Measurements from ENCODE around the gene MYH14.
"Not testable (repeated sequence)": the region's sequence is repeated elsewhere in the genome, so short reads cannot be mapped to it uniquely, and the experiment has no call there.

The MYH14 gene

GRCh38 chr19:50224986-50225747 lies 21.7 kb downstream of the MYH14 start:
- Histone ChIP-seq H3K4me1 (ENCODE audit: control insufficient read depth, insufficient read depth, low read length, poor library complexity, severe bottlenecking) (no peaks in the 10 kb centered on the region), H3K9me3 (ENCODE audit: control insufficient read depth, low read length) (peaks cover 14% of the 10 kb centered on the region), H3K4me3 (ENCODE audit: extremely low read depth, insufficient read depth, low read length, poor library complexity, severe bottlenecking) (no peak overlapping the region), H3K36me3 (ENCODE audit: control insufficient read depth, insufficient read depth, low read length) (no peaks in the 10 kb centered on the region), H3K27ac (ENCODE audit: low read depth, low read length, severe bottlenecking) (no peak overlapping the region)
- WGBS, 2 experiments (ENCODE audit: insufficient coverage in 2 of 2): 67 to 83% methylated on average over 1 to 6 of the region's 8 CpGs

GRCh38 chr19:50226536-50226935 lies 23.1 kb downstream of the MYH14 start:
- Histone ChIP-seq H3K27ac (ENCODE audit: low read depth, low read length, severe bottlenecking) (no peak overlapping the region), H3K4me1 (ENCODE audit: control insufficient read depth, insufficient read depth, low read length, poor library complexity, severe bottlenecking) (no peaks in the 10 kb centered on the region), H3K9me3 (ENCODE audit: control insufficient read depth, low read length) (peaks cover 13% of the 10 kb centered on the region), H3K4me3 (ENCODE audit: extremely low read depth, insufficient read depth, low read length, poor library complexity, severe bottlenecking) (no peak overlapping the region), H3K36me3 (ENCODE audit: control insufficient read depth, insufficient read depth, low read length) (no peaks in the 10 kb centered on the region)
- 84 to 100% methylated on average over 1 to 5 of the region's 7 CpGs for WGBS, 2 experiments (ENCODE audit: insufficient coverage in 2 of 2)

GRCh38 chr19:50228153-50228552 lies 24.7 kb downstream of the MYH14 start:
- not testable (repeated sequence) for H3K27ac ChIP-seq (ENCODE audit: low read depth, low read length, severe bottlenecking); H3K4me3 ChIP-seq (ENCODE audit: extremely low read depth, insufficient read depth, low read length, poor library complexity, severe bottlenecking); H3K4me1 ChIP-seq (ENCODE audit: control insufficient read depth, insufficient read depth, low read length, poor library complexity, severe bottlenecking); H3K36me3 ChIP-seq (ENCODE audit: control insufficient read depth, insufficient read depth, low read length)
- peaks cover 10% of the 10 kb centered on the region for H3K9me3 ChIP-seq (ENCODE audit: control insufficient read depth, low read length)
- WGBS, 2 experiments (ENCODE audit: insufficient coverage in 2 of 2): 73% methylated on average over 3 of the region's 7 CpGs; no CpG with 5 or more reads in 1 of the 2 experiments

GRCh38 chr19:50230379-50231351 lies 27.2 kb downstream of the MYH14 start:
- Histone ChIP-seq H3K27ac (ENCODE audit: low read depth, low read length, severe bottlenecking) (no peak overlapping the region), H3K4me1 (ENCODE audit: control insufficient read depth, insufficient read depth, low read length, poor library complexity, severe bottlenecking) (no peaks in the 10 kb centered on the region), H3K4me3 (ENCODE audit: extremely low read depth, insufficient read depth, low read length, poor library complexity, severe bottlenecking) (no peak overlapping the region), H3K36me3 (ENCODE audit: control insufficient read depth, insufficient read depth, low read length) (no peaks in the 10 kb centered on the region), H3K9me3 (ENCODE audit: control insufficient read depth, low read length) (peaks cover 3% of the 10 kb centered on the region)
- 53 to 55% methylated on average over 49 to 56 of the region's 56 CpGs for WGBS, 2 experiments (ENCODE audit: insufficient coverage in 2 of 2)

- not testable (repeated sequence) for H3K4me1 ChIP-seq (ENCODE audit: control insufficient read depth, insufficient read depth, low read length, poor library complexity, severe bottlenecking); H3K27ac ChIP-seq (ENCODE audit: low read depth, low read length, severe bottlenecking); H3K36me3 ChIP-seq (ENCODE audit: control insufficient read depth, insufficient read depth, low read length); H3K4me3 ChIP-seq (ENCODE audit: extremely low read depth, insufficient read depth, low read length, poor library complexity, severe bottlenecking); H3K9me3 ChIP-seq (ENCODE audit: control insufficient read depth, low read length)
- WGBS, 2 experiments (ENCODE audit: insufficient coverage in 2 of 2): 64 to 86% methylated on average over 1 to 3 of the region's 3 CpGs
Measured at GRCh38 chr19:50231417-50231816, 28.0 kb downstream of the MYH14 start.

GRCh38 chr19:50231821-50232220 lies 28.4 kb downstream of the MYH14 start:
- 91 to 92% methylated on average over 16 of the region's 16 CpGs for WGBS, 2 experiments (ENCODE audit: insufficient coverage in 2 of 2)
- peaks cover 3% of the 10 kb centered on the region for H3K9me3 ChIP-seq (ENCODE audit: control insufficient read depth, low read length)
- no peak overlapping the region for H3K4me3 ChIP-seq (ENCODE audit: extremely low read depth, insufficient read depth, low read length, poor library complexity, severe bottlenecking)
- H3K36me3 ChIP-seq (ENCODE audit: control insufficient read depth, insufficient read depth, low read length): no peaks in the 10 kb centered on the region
- H3K27ac ChIP-seq (ENCODE audit: low read depth, low read length, severe bottlenecking): no peak overlapping the region
- H3K4me1 ChIP-seq (ENCODE audit: control insufficient read depth, insufficient read depth, low read length, poor library complexity, severe bottlenecking): no peaks in the 10 kb centered on the region

GRCh38 chr19:50232600-50232999 lies 29.2 kb downstream of the MYH14 start:
- 67 to 70% methylated on average over 2 to 3 of the region's 3 CpGs for WGBS, 2 experiments (ENCODE audit: insufficient coverage in 2 of 2)
- Histone ChIP-seq H3K4me3 (ENCODE audit: extremely low read depth, insufficient read depth, low read length, poor library complexity, severe bottlenecking) (no peak overlapping the region), H3K9me3 (ENCODE audit: control insufficient read depth, low read length) (peaks cover 3% of the 10 kb centered on the region), H3K36me3 (ENCODE audit: control insufficient read depth, insufficient read depth, low read length) (no peaks in the 10 kb centered on the region), H3K4me1 (ENCODE audit: control insufficient read depth, insufficient read depth, low read length, poor library complexity, severe bottlenecking) (no peaks in the 10 kb centered on the region), H3K27ac (ENCODE audit: low read depth, low read length, severe bottlenecking) (no peak overlapping the region)

- no peak overlapping the region for H3K27ac ChIP-seq (ENCODE audit: low read depth, low read length, severe bottlenecking)
- no peaks in the 10 kb centered on the region for H3K36me3 ChIP-seq (ENCODE audit: control insufficient read depth, insufficient read depth, low read length)
- H3K9me3 ChIP-seq (ENCODE audit: control insufficient read depth, low read length): peaks cover 3% of the 10 kb centered on the region
- no peak overlapping the region for H3K4me3 ChIP-seq (ENCODE audit: extremely low read depth, insufficient read depth, low read length, poor library complexity, severe bottlenecking)
- 88 to 89% methylated on average over 11 to 15 of the region's 23 CpGs for WGBS, 2 experiments (ENCODE audit: insufficient coverage in 2 of 2)
- no peaks in the 10 kb centered on the region for H3K4me1 ChIP-seq (ENCODE audit: control insufficient read depth, insufficient read depth, low read length, poor library complexity, severe bottlenecking)
Measured at GRCh38 chr19:50233308-50233910, 30.0 kb downstream of the MYH14 start.

GRCh38 chr19:50237493-50237892 lies 34.1 kb downstream of the MYH14 start:
- H3K4me1 ChIP-seq (ENCODE audit: control insufficient read depth, insufficient read depth, low read length, poor library complexity, severe bottlenecking); H3K27ac ChIP-seq (ENCODE audit: low read depth, low read length, severe bottlenecking); H3K4me3 ChIP-seq (ENCODE audit: extremely low read depth, insufficient read depth, low read length, poor library complexity, severe bottlenecking); H3K36me3 ChIP-seq (ENCODE audit: control insufficient read depth, insufficient read depth, low read length); H3K9me3 ChIP-seq (ENCODE audit: control insufficient read depth, low read length): not testable (repeated sequence)
- WGBS, 2 experiments (ENCODE audit: insufficient coverage in 2 of 2): 57 to 64% methylated on average over 8 of the region's 11 CpGs

GRCh38 chr19:50238043-50238442 lies 34.6 kb downstream of the MYH14 start:
- Histone ChIP-seq H3K9me3 (ENCODE audit: control insufficient read depth, low read length) (no peaks in the 10 kb centered on the region), H3K36me3 (ENCODE audit: control insufficient read depth, insufficient read depth, low read length) (no peaks in the 10 kb centered on the region), H3K4me1 (ENCODE audit: control insufficient read depth, insufficient read depth, low read length, poor library complexity, severe bottlenecking) (no peaks in the 10 kb centered on the region), H3K27ac (ENCODE audit: low read depth, low read length, severe bottlenecking) (no peak overlapping the region), H3K4me3 (ENCODE audit: extremely low read depth, insufficient read depth, low read length, poor library complexity, severe bottlenecking) (no peak overlapping the region)
- WGBS, 2 experiments (ENCODE audit: insufficient coverage in 2 of 2): 83 to 84% methylated on average over 3 to 4 of the region's 4 CpGs
